ENCODE data around the gene TMEM52.

The TMEM52 gene

DNA sequence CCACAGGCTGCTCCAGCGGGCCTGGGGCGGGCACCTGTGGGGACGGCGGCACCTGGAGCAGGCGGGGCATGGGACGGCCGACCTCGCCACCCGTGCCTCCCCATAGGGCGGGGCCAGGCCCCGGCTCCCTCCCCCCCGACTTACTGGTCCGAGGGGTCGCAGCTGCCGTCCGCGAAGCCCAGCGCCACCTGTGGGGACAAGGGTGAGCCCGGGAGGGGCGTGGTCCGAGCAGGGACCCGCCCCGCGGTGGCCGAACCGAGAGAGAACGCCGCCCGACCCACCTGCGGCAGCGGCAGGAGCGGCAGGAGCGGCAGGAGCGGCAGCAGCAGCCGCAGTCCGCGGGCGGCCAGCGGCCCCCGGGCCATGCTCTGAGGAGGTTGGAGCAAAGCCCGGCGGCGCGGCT, at the start of gene TMEM52:
Gene TMEM52, minus strand, starts transcription at position 379 of the 403 bp plus-strand sequence. Its CDS starts 14 bp downstream, at position 365.
- no peak for TF ChIP-seq GATA3 (IDR thresholded peaks at IDR 0.05; ENCODE audit: low read depth, low read length)
- TF ChIP-seq GATA2 (IDR thresholded peaks at IDR 0.05; ENCODE audit: low read depth, low read length), result no peak

DNA sequence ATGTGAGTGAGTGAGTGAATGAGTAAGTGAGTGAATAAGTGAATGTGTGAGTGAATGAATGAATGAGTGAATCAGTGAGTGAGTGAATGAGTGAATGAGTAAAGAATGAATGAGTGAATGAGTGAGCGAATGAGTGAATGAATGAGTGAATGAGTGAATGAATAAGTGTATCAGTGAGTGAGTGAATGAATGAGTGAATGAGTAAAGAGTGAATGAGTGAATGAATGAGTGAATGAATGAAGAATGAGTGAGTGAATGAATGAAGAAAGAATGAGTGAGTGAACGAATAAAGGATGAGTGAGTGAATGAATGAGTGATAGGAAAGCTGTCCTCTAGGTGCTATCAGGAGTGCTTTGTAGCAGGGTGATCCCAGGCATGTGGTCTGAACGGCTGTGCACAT, 48.8 kb upstream of the TMEM52 start:
- TF ChIP-seq GATA2 (IDR thresholded peaks at IDR 0.05; ENCODE audit: low read depth, low read length), result no peak
- TF ChIP-seq GATA3 (IDR thresholded peaks at IDR 0.05; ENCODE audit: low read depth, low read length), result no peak

DNA sequence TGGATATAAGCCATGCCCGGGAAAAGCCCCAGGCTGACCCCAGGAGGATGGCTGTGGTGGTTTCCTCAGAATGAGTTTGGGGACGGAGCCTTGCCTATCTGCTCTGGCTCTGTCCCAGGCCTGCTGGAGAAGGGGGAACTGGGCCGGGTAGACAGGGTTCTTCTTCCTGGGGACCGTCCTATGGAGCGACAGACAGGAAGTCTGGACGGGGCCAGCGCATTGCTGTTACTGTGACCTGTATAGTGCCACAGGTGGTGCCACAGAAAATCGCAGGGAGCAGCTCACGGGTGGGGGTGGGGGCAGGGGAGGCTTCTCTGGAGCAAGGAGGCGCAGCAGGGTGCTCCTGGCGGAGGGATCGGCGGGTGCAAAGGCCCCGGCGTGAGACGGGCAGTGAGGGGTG, 48.1 kb upstream of the TMEM52 start:
- TF ChIP-seq GATA3 (IDR thresholded peaks at IDR 0.05; ENCODE audit: low read depth, low read length) (no peak), GATA2 (IDR thresholded peaks at IDR 0.05; ENCODE audit: low read depth, low read length) (no peak)

DNA sequence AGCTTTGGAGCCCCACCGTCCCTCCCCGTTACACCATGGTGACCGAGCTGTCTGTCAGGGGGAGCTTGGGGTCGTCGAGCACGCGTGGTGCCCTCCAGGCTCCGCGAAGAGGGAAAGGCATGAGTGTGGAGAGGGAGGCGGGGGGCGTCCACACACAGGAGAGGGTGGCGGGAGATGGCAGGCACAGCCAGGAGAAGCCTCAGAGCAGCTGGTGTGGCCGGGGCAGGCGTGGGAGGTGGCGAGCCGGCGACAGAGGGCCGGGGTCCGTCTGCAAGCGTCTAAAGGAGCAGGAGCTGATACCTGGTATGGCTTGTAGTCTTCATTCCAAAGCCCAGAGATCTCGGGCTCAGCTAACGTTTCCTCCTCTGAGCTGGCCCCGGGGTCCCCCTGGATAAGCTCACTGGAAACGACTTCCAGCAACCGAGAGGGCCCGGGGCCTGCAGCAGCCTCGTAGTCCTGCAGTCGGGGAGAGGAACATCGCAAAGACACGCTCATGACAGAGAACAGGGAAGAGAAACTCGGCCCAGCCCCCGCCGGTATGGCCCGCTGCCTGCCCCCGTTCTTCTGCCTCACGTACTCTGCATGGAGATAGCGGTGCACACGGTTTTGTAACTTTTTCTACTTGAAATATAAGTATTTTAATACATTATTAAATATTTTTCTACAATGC, 47.1 kb upstream of the TMEM52 start:
- TF ChIP-seq GATA2 (IDR thresholded peaks at IDR 0.05; ENCODE audit: low read depth, low read length), result no peak
- no peak for TF ChIP-seq GATA3 (IDR thresholded peaks at IDR 0.05; ENCODE audit: low read depth, low read length)

DNA sequence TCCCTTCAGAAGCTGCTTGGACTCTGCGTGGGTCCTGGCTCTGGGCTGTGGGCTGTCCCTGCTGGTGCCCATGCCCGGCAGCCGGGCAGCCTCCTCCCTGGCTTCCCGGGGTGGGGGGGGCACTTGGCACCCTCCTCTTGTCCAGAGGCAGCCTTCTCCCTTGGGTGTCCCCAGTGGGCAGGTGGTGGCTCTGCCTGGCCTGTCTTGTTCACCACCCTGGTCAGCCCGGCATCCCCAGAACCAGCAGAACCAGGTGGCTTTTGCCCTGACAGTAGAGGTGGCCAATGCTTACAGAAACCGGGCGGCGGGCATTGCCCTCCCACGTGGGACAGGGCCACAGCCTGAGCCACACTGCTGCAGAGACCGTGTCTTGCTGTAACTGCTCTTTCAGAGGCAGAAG, 46.5 kb upstream of the TMEM52 start:
- TF ChIP-seq GATA3 (IDR thresholded peaks at IDR 0.05; ENCODE audit: low read depth, low read length) (no peak), GATA2 (IDR thresholded peaks at IDR 0.05; ENCODE audit: low read depth, low read length) (no peak)

DNA sequence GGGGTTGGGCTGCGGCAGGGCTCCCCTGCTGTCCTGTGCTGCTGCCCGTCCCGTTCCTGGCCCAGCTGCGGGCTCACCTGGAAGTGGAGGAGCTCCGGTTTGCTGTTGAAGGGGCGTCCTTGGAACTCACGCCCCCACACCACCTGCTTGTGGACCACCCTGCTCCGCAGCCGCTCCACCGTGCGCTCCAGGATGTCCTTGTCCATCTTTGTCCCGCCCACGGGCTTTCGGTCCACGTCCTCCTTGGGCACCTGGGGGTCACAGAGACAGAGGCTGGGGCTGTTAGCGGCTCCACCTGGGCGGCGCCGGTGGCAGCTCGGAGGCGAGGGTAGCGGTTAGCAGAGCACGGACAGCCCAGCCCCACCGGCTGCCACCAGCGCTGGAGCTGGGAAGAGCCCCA, 45.7 kb upstream of the TMEM52 start:
- no peak for TF ChIP-seq GATA3 (IDR thresholded peaks at IDR 0.05; ENCODE audit: low read depth, low read length)
- TF ChIP-seq GATA2 (IDR thresholded peaks at IDR 0.05; ENCODE audit: low read depth, low read length), result no peak

DNA sequence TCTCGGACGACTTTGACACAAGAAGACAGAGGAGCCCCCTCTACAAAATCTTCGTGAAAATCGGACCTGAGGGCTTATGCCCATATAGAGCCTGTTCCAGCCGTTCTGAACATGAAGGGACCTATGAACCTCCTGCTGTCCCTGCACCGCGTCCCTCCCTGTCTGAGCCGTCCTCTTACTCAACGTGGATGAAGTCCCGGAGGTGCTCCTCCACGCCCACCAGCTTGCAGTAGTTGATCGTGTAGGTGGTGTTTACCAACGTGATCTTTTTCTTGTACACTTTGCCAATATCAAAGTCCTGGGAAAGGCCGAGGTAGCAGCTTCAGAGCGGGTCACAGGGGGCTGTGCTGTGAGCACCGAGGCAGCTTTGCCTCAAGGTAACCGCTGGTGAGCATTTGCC, 44.5 kb upstream of the TMEM52 start:
- TF ChIP-seq GATA2 (IDR thresholded peaks at IDR 0.05; ENCODE audit: low read depth, low read length), result no peak
- no peak for TF ChIP-seq GATA3 (IDR thresholded peaks at IDR 0.05; ENCODE audit: low read depth, low read length)

DNA sequence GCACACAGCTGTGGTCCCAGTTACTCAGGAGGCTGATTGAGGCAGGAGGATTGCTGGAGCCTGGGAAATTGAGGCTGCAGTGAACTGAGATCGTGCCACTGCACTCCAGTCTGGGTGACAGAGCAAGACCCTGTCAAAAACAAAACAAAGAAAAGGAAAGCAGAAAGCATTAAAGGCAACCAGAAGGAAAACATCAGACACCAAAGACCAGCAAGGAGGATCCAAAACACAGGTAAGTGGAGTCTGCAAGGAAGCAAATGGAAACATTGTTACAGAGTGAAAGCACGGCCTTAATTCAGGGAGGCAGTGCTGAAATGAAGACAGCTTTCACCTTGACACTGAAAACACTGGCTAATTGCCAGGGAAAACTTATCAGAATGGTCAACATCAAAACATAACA, 43.7 kb upstream of the TMEM52 start:
- no peak for TF ChIP-seq GATA2 (IDR thresholded peaks at IDR 0.05; ENCODE audit: low read depth, low read length)
- no peak for TF ChIP-seq GATA3 (IDR thresholded peaks at IDR 0.05; ENCODE audit: low read depth, low read length)

DNA sequence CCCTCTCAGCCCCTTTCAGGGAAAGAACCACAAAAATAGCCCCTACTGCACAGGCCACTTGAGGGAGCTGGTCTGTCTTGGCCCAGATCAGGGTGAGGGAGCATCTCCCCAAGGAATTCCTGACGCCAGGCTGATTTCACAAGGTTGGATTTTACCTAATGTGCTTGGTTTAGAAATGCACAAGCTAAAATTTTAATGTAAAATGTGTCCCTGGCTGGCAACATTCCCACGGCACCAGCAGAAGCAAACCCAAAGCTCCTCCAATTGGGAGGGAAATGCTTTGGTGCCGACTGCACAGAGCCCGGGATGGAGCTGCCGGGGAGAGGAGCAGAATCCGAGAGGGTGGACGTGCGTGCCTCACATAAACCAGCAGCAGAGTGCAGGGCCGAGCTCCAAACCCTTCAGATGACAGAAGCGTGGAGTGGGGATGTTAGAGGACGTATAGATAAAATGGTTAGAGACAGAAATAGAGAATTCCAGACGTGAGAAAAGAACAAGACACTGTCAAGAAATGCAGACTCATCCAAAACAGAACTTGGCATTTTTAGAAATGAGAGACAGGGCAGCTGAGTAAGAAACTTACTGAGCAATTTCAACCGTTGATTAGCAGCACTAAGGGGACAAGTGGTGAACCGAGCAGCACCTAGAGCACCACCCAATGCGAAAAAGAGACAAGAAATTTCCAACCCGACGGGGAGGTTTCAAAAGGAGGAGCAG, 41.6 kb upstream of the TMEM52 start:
- no peak for TF ChIP-seq GATA3 (IDR thresholded peaks at IDR 0.05; ENCODE audit: low read depth, low read length)
- no peak for TF ChIP-seq GATA2 (IDR thresholded peaks at IDR 0.05; ENCODE audit: low read depth, low read length)

DNA sequence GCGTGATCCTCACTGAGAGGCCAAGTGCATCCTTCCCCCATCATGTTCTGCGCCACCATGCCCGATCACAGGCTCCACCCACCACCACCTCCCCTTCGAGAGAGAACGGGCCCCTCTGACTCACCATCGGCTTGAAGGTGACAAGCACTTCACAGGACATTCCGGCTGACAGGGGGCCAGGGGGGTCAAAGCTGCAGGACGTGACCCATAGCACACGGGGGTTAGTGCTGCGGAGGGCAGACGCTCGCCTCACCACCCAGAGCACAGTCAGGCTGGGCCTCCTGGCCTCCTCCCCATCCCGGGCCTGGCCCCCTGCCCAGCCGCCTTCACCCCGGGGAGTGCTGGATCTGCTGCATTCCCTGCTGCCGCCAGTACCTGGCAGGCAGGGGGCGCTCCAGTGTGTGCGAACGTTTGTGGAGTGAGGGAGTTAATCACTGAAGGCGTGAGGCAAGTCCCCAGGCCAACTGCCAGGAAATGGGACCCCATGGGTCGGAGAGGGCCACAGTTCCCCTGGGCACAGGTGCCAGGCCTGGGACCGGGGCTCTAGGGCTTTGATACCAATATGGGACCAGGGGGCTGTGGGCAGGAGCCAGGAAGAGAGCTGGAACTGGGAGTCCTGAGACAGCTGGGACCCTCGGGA, 40.9 kb upstream of the TMEM52 start:
- TF ChIP-seq GATA2 (IDR thresholded peaks at IDR 0.05; ENCODE audit: low read depth, low read length) (no peak), GATA3 (IDR thresholded peaks at IDR 0.05; ENCODE audit: low read depth, low read length) (no peak)

DNA sequence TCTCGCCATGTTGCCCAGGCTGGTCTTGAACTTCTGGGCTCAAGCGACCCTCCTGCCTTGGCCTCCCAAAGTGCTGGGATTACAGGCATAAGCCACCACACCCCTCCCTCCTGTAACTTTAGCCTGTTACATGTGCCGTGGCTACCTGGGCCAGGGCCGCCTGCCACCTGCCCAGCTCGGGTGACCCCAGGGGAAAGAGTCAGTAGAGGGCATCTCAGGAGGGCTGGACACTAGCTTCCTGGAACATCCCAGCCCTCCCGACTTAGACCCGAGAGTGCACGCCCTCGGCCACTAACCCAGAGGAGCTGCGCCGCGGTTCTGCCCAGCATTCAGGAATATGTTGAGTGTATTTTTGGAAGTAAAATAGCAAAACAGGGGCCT, 40.4 kb upstream of the TMEM52 start:
- no peak for TF ChIP-seq GATA2 (IDR thresholded peaks at IDR 0.05; ENCODE audit: low read depth, low read length)
- no peak for TF ChIP-seq GATA3 (IDR thresholded peaks at IDR 0.05; ENCODE audit: low read depth, low read length)

DNA sequence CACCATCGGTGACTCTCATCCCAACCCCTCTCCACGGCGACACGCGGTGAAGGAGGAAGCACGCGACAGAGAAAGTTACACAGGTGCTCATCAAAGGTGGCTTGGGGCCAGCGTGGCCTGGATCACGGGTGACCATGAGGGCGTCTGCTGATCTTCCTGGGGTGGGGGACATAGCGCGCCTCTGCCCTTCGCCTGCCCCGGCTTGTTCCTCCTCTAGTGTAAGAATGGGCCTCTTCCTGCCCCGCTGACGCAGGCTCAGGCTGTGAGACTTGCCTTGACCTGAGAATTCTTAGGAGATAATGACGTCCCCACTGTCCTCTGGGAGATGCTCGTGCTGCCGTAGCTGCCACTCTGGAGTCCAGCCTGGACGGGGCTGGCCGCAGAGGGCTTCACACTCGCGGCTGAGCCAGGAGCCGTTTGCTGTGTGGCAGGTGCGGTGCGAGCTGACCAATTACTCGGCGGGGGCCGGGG, 39.0 kb upstream of the TMEM52 start:
- TF ChIP-seq GATA3 (IDR thresholded peaks at IDR 0.05; ENCODE audit: low read depth, low read length), result no peak
- TF ChIP-seq GATA2 (IDR thresholded peaks at IDR 0.05; ENCODE audit: low read depth, low read length), result no peak

DNA sequence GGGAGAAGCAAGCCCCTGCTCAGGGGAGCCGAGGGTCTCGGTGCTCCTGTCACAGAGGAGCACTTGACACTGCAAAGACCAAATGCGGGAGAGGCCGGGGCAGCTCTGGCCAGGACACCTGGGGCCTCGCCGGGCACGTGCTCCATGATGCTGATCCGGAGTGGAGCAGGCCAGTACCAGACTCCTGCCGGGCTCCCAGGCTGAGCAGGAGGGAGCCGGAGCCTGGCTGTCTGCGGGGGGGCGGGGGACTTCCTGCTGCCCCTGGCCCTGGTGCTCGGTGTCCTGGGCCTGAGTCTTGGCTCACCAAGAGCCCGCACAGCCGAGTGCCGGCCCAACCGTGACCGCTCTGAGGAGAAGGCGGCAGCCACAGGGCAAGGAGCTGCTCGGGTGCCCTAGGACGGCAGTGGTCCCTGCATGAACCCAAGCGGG, 38.5 kb upstream of the TMEM52 start:
- TF ChIP-seq GATA3 (IDR thresholded peaks at IDR 0.05; ENCODE audit: low read depth, low read length) (no peak), GATA2 (IDR thresholded peaks at IDR 0.05; ENCODE audit: low read depth, low read length) (no peak)

DNA sequence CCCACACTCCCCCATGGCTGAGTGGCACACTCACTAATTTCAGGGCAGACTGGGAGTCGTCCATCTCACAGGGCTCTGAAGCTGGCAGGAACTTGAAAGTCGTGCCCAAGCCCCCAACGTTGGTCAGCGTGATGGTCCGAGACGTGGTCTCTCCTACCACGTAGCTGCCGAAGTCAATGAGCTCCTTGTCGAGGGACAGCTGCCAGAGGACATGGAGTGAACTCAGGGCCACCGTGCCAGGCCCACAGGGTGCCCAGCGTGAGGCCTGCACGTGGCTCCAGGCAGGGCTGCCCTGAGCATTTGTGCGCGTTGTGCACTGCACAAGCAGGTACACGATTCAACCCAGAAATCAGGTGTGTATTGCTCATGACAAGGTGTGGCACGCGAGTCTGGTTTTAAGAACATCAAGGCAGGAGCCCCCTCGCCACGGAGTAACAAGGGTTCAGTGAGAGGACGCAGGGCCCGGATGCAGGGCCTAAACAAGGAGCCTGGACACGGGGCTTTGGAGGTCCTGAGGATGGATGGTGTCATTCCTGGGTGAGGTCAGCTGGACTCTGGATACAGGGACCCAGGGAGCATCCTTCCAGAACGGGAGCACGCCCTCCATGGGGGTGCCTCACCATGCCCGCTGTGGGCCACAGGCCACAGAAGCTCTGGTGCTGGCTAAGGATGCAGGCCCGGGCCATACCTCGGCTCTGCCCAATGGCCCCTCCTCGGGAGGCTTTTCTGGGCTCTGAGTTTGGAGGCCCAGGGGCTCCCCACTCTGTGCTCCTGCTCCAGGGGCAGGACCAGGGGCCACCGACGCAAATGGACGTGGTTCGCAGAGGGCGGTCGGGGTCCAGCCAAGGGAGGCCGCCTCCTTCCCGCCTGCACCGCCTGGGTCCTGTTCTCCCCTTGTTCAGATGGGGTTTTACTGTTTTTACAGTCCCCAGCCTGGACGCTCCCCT, 37.8 kb upstream of the TMEM52 start:
- TF ChIP-seq GATA3 (IDR thresholded peaks at IDR 0.05; ENCODE audit: low read depth, low read length) (no peak), GATA2 (IDR thresholded peaks at IDR 0.05; ENCODE audit: low read depth, low read length) (no peak)

Data from SH-SY5Y (cell line).